ENCODE results near the gene NAGA.
"Not testable (repeated sequence)": the region's sequence is repeated elsewhere in the genome, so short reads cannot be mapped to it uniquely, and the experiment has no call there.

NAGA gene

GRCh38 chr22:42070517-42071422, at the start of gene NAGA:
TSS of gene NAGA (minus strand) at chr22:42070812. CDS start at chr22:42070297, 515 bp downstream.
- peak; percentile 97 for DNase-seq (ENCODE audit: low spot score)

GRCh38 chr22:42116848-42117424, 46.3 kb upstream of the NAGA start:
- no peak for DNase-seq (ENCODE audit: low spot score)

GRCh38 chr22:42115420-42115830, 44.8 kb upstream of the NAGA start:
- DNase-seq (ENCODE audit: low spot score) = not testable (repeated sequence)

- DNase-seq (ENCODE audit: low spot score) = peak; percentile 59
Observed at GRCh38 chr22:42114721-42115120, 44.1 kb upstream of the NAGA start.

- not testable (repeated sequence) for DNase-seq (ENCODE audit: low spot score)
Observed at GRCh38 chr22:42112793-42113192, 42.2 kb upstream of the NAGA start.

- no peak for DNase-seq (ENCODE audit: low spot score)
Observed at GRCh38 chr22:42111798-42112197, 41.2 kb upstream of the NAGA start.

GRCh38 chr22:42108848-42109247, 38.2 kb upstream of the NAGA start:
- no peak for DNase-seq (ENCODE audit: low spot score)

- not testable (repeated sequence) for DNase-seq (ENCODE audit: low spot score)
Observed at GRCh38 chr22:42104332-42104860, 33.8 kb upstream of the NAGA start.

- DNase-seq (ENCODE audit: low spot score) = no peak
Observed at GRCh38 chr22:42101199-42101598, 30.6 kb upstream of the NAGA start.

- no peak for DNase-seq (ENCODE audit: low spot score)
Observed at GRCh38 chr22:42091455-42091782, 20.8 kb upstream of the NAGA start.

- DNase-seq (ENCODE audit: low spot score) = peak; percentile 100
Observed at GRCh38 chr22:42090596-42091454, 20.2 kb upstream of the NAGA start, which contains the start of gene NDUFA6. TSS of gene NDUFA6 (minus strand) at chr22:42090772. CDS start at chr22:42090744, 28 bp downstream.

- no peak for DNase-seq (ENCODE audit: low spot score)
Observed at GRCh38 chr22:42086051-42086450, 15.4 kb upstream of the NAGA start.

- no peak for DNase-seq (ENCODE audit: low spot score)
Observed at GRCh38 chr22:42084874-42085273, 14.3 kb upstream of the NAGA start.

GRCh38 chr22:42083119-42083518, 12.5 kb upstream of the NAGA start:
- no peak for DNase-seq (ENCODE audit: low spot score)

- no peak for DNase-seq (ENCODE audit: low spot score)
Observed at GRCh38 chr22:42080287-42080686, 9.7 kb upstream of the NAGA start.

GRCh38 chr22:42079319-42080251, 9.0 kb upstream of the NAGA start, which contains the start of gene SMDT1:
TSS of gene SMDT1 (plus strand) at chr22:42079700. CDS start at chr22:42079769, 69 bp downstream.
- DNase-seq (ENCODE audit: low spot score) = peak; percentile 99

- no peak for DNase-seq (ENCODE audit: low spot score)
Observed at GRCh38 chr22:42078469-42079318, 8.1 kb upstream of the NAGA start.

GRCh38 chr22:42077486-42078125, 7.0 kb upstream of the NAGA start:
- DNase-seq (ENCODE audit: low spot score) = no peak

- DNase-seq (ENCODE audit: low spot score) = no peak
Observed at GRCh38 chr22:42076764-42077485, 6.3 kb upstream of the NAGA start.

Data from hematopoietic multipotent progenitor cell treated with erythropoietin and hydrocortisone succinate and interleukin-3 and kit ligand, for 17 days (in vitro differentiated cells).